UCSD-AML1 (cell line): ENCODE measurements around the gene ARHGAP6.
"Not testable (repeated sequence)": the region's sequence is repeated elsewhere in the genome, so short reads cannot be mapped to it uniquely, and the experiment has no call there.

Experiments
- DNase-seq: peaks from one replicate; lab custom pipeline; 2025; ENCODE audit not compliant: unreplicated experiment; lab: John Stamatoyannopoulos, UW

The ARHGAP6 gene

DNA sequence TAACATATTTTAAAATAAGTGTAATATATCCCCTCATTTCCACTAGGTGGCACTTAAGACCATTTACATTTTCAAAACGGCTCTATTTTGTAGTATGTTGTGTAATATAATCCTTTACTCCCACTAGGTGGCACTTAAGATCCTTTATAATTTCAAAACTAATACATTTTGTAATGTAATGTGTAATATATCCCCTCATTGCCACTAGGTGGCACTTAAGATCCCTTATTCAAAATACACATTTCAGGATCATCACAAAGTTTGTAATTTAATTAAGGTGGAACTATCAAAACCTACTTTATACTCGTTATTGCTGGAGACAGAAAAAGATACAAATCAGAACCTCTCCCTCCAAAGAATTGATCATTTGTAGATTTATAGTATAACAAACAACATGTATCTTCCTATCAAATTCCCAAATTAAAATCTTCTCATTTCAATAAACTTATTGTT is 132.5 kb downstream of the ARHGAP6 start:
- DNase-seq: peak; percentile 9

DNA sequence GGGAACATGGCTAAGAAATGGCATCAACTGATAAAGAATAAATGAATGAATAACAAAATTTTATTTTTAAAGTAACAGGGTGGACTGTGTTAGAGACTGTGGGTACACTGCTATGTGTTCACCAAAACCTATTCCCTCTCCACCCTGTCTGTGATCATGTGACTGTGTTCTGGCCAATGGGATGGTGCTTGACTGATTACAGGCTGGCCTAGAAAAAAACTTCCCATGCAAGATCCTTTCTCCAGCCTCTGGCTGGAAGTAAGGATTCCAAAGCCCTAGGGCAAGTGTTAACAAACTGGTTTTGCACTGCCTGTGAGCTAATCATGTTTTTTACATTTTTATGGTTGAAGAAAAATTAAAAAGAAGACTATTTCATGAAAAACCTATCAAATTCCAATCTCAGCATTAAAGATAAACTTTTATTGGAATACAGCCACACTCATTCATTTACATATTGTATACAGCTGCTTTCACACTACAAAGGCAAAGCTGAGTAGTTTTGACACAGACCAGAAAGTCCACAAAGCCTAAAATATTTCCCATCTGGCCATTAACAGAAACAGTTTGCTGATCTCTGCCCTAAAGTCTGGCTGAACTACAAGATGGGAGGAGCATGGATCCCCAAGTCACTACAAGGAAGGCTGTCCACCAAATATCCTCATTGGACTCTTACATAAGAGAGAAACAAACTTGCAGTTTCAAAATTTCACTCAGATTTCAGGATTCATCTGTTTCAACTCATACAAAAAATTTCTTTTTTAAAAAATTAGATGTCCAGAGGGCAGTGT is 133.2 kb downstream of the ARHGAP6 start:
- DNase-seq: no peak

- no peak for DNase-seq
Measured at GRCh38 chrX:11531226-11531625, 134.5 kb downstream of the ARHGAP6 start.

DNA sequence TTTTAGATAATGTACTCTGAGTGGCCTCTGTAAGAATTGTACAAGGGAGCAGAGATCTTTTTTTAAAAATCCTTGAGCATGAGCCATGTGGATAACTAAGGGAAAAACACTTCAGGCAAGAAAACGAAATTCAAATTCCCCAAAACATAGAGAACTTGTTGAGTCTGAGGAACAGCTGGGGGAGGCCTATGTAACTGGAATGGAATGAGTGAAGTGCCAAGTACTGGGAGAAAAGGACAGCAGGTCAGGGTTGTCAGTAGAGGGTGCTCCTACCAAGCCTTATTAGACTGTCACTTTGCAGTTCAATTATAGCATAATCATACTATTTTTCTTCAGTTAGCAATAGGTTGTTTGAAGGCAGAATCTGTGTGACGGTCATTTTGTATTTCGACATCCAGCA is 135.1 kb downstream of the ARHGAP6 start:
- DNase-seq: no peak

DNA sequence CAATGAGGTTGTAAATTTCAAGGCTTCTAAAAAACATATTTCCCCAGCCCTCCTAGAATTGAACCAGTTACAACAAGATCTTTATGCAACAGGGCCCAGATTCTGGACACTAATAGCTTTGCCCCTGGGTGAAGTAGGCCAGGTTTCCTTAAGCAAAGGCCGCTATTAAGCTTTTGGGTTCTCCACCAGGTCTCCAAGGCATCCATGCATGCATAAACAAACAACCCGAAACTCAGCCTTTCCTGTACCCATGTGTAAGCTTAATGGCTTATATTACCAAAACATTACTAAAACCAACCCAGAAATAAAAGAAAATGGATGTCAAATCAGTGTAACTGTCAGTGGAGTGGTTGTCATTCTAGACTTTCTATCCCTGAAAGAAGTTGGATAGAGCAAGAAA is 137.1 kb downstream of the ARHGAP6 start:
- no peak for DNase-seq

DNA sequence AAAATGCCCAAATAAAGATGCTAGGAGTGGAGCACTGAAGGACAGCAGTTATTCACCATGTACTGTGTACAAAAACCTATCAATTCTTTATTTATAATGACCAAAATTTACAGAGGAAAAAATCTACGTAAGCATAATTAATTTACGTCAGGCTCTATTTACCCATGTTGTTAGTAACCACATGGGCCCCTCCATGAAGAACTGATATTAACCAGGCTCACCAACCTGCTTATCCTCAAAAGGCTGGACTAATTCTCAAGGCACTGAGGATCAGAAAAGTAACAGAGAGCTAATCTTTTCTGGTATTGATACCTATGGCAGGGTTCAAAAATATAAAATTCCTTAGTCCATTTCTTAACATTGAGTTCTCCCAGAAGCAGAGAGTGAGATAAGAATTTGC is 140.0 kb downstream of the ARHGAP6 start:
- no peak for DNase-seq

- DNase-seq: not testable (repeated sequence)
Measured at GRCh38 chrX:11519234-11519633, 146.5 kb downstream of the ARHGAP6 start.

DNA sequence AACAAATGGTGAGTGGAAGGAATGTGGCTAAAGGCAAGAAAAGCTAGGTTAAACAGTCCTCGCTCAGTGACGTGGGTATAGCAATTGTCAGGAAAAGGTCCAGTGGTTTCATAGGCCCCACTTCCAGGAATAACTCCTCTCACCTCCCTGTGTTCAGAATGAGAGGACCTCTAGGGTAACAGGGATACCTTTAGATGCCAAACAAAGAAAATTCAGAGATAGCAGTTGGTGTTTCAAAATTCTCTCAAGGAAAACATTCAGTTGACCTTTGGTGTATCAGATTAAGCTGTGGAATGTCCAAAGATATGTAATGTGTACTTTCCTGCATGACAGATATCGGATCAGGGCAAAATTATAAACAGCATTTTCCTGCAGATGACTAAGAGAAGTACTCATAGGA is 155.9 kb downstream of the ARHGAP6 start:
- no peak for DNase-seq

DNA sequence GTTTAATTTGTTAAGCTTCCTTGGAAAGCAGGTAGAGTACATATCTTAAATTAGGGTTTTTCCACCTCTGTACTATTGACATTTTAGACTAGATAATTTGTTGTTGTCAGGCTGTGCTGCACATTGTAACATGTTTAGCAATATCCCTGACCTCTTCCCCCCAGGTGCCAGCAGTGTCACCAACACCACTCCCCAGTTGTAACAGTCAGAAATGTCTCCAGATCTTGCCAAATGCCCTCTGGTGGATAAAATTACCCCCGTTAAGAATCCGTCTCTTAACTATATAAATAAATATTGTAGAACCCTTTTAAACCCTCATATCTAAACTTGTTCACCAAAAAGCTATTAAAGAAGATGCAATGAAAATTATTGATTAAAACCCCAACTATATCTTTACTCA is 161.5 kb downstream of the ARHGAP6 start:
- DNase-seq: no peak

- DNase-seq: no peak
Measured at GRCh38 chrX:11499076-11500044, 166.4 kb downstream of the ARHGAP6 start.

DNA sequence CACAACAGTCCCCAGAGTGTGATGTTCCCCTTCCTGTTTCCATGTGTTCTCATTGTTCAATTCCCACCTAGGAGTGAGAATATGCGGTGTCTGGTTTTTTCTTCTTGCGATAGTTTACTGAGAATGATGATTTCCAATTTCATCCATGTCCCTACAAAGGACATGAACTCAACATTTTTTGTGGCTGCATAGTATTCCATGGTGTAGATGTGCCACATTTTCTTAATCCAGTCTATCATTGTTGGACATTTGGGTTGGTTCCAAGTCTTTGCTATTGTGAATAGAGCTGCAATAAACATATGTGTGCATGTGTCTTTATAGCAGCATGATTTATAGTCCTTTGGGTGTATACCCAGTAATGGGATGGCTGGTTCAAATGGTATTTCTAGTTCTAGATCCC is 174.3 kb downstream of the ARHGAP6 start:
- DNase-seq: not testable (repeated sequence)

- no peak for DNase-seq
Measured at GRCh38 chrX:11484290-11484689, 181.4 kb downstream of the ARHGAP6 start.

GRCh38 chrX:11481035-11481434 is 184.7 kb downstream of the ARHGAP6 start:
- DNase-seq: no peak

- no peak for DNase-seq
Measured at GRCh38 chrX:11480626-11481025, 185.1 kb downstream of the ARHGAP6 start.

DNA sequence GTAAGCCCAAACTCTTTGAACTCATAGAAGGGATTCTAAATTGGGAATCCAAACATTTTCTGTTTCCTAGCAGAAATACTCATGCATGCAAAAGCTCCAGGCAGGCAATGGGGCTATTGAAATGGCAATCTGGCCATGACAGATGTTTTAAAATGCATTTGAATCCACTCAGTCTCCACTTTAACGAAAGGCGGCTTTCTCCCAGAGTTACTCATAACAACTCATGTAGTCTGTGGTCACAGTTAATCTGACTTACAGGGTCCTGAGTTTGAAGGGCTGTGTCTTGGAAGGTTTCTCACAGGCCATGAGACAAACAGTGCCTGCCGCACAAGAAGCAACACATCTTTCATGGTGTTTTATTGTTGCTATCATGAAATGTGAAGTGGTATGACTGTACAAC is 186.8 kb downstream of the ARHGAP6 start:
- DNase-seq: no peak

- no peak for DNase-seq
Measured at GRCh38 chrX:11478026-11478425, 187.7 kb downstream of the ARHGAP6 start.

- DNase-seq: no peak
Measured at GRCh38 chrX:11474576-11474975, 191.1 kb downstream of the ARHGAP6 start.

DNA sequence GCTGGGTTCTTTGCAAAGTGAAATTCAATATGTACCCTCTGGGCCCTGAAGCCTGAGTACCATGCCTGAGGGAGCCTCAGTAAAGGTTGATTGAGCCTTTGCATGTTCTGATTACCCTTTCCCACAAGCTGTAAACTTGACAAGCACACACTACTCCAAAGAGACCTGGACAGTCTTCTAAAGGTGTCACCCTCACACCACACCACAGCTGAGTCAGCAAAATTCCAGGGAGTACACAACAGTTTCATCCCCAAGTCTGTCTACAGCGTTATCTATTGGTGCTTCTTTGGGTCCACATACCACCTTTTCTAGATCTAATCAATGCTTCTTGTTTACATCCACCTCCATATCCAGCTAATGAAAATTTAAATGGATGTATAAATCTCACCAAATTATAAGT is 191.7 kb downstream of the ARHGAP6 start:
- no peak for DNase-seq

DNA sequence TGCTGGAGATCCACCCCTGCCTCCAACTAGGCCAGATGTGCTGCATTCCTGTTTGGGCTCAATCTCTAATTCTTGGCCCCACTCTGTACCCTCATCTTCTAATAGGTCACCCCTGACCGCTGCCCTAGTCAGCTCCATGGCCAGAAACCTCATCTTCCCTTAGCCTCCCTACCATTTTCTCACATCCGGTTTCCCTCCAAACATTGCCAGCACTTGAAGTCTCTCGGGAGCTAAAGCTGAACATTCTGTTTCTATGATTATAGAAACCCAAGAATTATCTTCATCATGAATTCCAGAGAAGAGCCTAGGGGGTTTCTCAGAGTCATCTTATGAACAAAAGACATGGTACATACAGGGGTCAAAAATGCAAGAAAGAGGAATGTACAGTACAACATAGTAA is 192.8 kb downstream of the ARHGAP6 start:
- DNase-seq: no peak

DNA sequence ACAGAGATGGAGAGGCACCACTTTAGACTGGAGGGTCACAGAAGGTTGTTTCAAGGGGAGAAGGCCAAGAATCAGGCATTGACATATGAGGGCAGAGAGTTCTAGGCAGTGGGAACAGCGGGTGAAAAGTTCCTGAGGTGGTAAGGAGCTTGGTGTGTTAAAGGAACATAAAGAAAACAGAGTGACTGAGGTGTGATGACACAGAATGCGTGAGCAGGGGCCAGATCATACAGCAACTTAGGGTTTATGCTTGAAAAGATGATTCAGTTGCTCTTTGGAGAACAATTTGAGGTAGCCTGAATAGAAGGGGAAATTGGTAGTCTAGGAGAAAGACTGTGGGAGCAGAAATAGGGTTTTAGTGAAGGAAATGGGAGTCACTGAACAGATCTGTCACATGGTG is 193.3 kb downstream of the ARHGAP6 start:
- no peak for DNase-seq

- no peak for DNase-seq
Measured at GRCh38 chrX:11470250-11470974, 195.3 kb downstream of the ARHGAP6 start.
